DMS79 (cell line): ENCODE measurements around the gene PON2.
A peak's percentile ranks its signal among the peaks of the same experiment; 100 is the strongest.
"Not testable (repeated sequence)": the region's sequence is repeated elsewhere in the genome, so short reads cannot be mapped to it uniquely, and the experiment has no call there.

Experiments used
- DNase-seq: peaks from one replicate; lab custom pipeline; 2025; lab: John Stamatoyannopoulos, UW

PON2 gene

DNA sequence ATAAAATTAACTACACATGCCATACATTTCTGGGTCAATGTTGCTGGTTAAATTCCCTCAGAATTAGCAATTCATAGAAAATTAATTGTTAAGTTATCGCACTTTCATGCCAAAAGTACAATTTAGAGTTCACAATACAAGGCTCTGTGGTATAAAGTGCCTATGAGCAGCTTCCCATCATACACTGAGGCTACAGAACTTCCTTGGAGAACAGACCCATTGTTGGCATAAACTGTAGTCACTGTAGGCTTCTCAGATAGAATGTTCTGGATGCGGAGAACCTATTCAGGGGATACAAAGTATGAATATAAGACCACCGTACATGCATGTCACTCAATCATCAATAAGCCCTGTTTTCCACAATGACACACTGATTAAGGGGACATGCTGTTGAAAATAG is 29.6 kb downstream of the PON2 start:
- DNase-seq, result no peak

DNA sequence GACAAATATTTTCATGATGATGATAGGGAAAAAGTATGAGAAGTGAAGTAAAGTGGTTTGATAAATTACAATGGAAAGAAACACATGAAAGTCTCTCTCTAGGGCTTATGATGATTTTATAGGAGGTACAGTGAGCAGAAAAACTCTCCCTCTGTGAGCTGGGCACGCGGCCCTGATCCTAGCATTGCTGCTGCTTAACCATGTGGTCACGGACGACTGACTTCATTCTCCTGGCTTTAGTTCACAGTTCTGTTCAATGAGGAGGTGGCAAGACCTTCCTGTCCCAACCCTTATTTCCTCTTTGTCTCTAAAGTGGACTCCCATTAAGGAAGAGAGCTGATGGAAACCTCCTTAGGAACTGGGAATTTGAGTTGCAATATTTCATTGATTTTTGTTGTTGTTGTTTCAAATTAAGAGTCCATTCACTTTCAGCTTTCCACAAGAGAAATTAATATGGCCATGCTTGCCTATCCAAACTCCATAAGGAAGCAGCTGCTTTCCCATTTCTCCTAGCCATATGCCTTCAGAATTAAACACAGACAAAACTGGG is 30.4 kb downstream of the PON2 start:
- no peak for DNase-seq

DNA sequence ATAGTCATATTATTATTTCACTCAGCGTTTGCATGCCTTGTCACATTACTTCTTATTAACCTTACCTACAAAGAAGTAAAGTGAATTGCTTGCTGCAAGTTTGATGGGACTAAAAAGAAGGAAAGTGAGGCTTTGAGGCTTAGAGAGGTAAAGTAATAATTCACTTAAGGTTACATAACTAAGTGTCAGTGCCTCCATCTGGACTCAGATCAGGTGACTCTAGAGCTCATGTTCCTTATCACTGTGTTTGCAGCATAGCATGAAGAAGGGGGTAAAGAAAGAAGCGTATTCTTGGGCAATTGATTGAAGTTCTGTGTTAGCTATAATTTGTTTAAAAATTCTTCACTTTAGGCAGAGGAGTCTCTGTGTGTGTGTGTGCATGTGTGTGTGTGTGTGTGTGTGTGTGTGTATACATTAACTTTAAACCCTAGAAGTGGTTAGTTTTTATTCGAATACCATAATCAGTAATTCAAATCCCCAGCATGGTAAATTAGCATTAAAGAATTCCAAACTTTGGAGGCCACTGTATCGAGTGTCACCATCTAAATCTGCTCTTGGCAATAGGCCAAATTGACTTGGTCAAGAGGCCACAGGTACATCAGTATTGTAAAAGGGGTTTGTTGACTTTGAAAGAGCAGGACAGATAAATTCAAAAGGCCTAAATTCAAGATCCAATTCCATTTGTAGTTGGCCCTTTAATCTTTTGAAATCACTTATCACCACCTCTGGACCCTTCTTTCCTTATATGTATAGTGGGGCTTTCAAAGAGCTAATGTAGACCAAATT is 36.5 kb downstream of the PON2 start:
- DNase-seq, result no peak

DNA sequence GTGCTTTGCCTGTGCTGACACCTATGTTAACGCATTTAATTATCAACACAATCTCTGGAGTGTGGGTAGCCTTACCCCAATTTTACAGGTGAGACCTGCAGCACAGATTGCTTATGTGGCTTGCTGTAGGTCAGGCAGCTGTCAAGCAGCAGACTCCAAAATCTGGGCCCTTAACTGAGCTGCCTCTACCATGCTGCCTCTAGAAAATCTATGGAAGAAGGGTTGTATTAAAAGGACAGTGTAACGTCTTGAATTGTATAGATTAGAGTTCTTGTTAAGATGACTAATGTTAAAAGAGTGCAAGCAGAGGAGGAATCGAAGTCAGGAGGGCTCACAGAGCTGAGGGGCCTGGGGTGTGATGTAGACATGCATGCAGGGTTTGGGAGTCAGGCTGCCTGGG is 37.4 kb downstream of the PON2 start:
- DNase-seq, result no peak

DNA sequence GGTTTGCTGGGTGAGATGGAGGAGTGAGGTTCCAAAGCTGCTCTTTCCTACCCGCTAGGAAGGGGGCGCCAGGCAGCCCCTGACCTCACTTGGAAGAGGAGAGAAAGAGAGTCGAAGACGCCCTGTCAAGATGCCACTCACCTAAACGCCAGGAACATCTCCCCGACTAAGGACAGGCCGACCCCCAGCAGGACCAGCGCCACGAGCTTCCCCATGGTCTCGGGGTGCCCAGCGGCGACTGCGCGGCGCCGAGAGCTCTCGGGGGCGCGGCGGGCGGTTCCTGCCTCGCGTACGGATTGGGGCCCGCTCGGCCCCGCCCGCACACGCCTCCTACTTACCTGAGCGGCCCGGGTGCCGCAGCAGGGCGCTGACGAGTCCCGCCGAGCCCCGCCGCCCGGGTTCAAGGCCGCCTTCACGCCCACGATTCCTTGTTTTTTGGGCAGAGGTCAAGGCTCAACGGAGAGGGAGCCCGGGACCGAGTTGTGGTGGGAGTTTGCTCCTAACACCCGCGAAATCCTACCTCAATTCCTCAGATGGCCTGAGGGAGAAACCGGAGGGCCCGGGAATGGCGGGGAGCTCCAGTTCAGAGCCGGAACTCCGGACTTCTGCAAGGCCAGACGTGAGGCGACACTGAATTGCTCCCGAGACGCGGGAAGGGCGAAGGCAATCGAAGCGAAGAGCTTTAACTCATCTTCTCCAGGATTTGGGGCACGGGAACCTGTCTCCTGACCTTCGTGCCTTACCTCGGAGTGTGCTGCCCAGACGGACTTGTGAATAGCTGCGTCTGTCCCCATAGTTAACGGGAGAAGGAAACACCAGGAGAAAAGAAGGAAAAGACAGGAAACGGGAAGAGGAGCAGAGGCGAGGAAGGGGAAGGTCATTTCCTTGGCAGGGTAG is 38.4 kb downstream of the PON2 start, which contains the start of gene PON3:
PON3 (minus strand) TSS at position 240 of the 897 bp plus-strand sequence; CDS start at position 215, 25 bp downstream.
- DNase-seq, result no peak

DNA sequence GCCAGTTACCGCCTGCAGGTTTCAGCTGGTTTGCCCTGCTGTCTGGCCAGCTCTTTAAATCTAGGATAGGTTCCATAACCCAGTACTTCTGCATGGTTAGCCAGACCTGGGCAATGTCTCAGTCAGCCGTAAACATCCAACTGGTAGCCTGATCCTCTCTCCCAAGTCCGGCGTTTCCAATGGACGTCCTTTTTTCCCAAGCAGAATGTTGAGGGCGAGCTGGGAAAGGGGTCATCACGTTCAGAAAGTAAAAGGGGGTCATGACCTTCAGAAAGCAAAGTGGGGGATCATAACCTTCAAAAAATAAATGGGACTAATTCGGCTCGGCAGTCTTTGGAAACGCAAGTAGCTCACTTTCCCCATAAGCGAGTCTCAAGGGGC is 39.1 kb downstream of the PON2 start:
- no peak for DNase-seq

DNA sequence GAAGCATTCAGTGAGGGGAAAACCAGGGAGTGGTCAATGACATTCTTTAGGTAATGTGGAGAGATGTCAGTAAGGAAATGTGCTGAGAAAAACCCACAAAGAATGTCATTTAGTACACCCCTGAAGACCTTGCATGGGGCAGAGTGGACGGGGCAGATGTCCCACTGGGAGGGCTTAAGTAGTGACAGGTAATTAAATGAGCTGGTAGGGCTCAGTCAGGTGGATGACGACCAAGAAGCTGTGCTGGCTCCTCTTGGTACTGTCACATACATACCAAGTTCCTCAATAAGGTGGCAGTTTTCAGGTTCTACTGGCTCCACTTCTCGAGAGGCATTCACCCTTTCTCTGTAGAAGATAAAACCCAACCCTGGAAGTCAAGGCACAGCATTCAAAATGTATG is 40.5 kb downstream of the PON2 start:
- DNase-seq, result no peak

DNA sequence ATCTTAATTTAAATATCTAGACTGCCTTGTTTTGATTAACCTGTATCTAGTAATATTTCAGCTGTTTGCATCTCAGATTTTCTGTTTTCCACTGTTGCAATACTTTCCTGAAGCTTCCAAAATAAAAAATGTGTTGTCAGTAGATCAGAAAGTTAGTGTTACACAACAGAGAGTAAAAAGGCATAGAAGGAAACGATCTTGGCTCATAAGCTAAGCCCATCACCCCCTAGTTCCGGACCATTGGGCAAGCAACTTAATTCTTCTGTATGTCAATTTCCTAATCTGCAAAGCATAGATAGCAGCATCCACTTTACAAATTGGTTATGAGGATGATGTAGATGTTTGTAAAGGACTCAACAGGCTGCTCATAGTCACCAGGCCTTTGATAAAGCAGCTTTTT is 43.1 kb downstream of the PON2 start:
- DNase-seq, result no peak

DNA sequence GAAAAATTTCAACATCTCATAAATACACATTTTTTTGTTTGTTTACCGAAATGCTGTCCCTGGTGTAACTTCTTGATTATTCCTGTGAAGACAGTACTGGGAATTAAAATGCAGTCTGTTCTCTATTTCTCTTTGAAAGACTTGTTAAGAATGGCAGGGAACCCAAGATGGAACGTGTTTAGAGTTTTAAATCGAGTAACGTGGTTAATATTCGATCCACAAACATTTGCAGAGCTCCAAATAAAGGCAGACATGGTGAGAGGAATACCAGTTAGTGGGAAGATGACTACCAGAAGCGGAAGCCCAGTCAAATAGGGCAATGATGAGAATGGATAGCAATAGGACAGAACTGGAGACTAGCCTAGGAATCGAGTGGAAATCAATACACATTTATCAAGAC is 45.3 kb downstream of the PON2 start:
- DNase-seq, result no peak

DNA sequence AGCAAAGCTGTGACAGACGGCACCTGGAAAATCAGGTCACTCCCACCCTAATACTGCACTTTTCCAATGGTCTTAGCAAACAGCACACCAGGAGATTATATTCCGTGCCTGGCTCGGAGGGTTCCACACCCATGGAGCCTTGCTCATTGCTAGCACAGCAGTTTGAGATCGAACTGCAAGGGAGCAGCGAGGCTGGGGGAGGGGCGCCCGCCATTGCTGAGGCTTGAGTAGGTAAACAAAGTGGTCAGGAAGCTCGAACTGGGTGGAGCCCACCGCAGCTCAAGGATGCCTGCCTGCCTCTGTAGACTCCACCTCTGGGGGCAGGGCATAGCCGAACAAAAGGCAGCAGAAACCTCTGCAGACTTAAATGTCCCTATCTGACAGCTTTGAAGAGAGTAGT is 55.4 kb downstream of the PON2 start:
- DNase-seq, result not testable (repeated sequence)

DNA sequence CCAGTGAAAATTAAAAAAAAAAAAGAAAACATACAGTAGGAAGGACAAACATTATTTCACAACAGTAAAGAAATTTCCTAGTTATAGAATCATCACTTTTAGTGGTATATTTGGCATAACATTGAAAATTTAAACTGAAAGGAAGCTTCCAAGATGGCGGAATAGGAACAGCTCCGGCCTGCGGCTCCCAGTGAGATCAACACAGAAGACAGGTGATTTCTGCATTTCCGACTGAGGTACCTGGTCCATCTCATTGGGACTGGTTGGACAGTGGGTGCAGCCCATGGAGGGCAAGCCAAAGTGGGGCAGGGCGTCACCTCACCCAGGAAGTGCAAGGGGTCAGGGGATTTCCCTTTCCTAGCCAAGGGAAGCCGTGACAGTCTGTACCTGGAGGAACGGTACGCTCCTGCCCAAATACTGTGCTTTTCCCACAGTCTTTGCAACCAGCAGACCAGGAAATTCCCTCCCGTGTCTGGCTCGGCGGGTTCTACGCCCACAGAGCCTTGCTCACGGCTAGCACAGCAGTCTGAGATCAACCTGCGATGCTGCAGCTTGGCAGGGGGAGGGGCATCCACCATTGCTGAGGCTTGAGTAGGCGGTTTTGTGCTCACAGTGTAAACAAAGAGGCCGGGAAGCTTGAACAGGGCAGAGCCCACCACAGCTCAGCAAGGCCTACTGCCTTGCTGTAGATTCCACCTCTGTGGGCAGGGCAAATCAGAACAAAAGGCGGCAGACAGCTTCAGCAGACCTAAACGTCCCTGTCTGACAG is 58.0 kb downstream of the PON2 start:
- no peak for DNase-seq

DNA sequence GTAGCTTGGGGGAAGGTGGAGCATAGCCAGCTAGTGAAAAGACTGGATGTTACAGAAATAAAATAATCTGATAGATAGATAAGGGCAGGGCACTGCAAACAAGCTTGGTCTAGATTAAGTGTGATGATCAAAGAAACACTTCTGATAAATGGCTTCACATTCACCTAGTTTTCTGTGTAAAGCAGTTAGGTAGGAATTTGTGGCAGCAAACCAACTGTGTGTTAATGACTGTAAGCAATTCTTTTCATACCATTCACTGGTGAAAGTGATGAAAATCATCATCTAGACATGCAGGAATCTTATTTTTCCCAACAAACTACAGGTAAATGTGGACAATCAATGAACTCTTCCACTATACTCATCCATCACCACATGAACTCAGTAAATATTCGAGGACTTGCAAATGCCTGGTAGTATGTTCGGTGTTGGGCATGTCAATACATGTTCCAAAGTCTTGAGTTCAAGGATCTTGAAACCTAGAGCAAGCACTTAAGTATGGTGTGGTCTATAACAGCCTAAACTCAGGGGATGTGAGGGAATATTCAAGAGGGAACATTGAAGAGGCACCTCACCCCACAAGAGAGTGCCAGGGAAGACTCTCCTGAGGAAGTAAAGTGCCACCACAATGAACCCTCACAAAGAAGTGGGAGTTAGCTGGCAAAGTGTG is 59.1 kb downstream of the PON2 start:
- no peak for DNase-seq

DNA sequence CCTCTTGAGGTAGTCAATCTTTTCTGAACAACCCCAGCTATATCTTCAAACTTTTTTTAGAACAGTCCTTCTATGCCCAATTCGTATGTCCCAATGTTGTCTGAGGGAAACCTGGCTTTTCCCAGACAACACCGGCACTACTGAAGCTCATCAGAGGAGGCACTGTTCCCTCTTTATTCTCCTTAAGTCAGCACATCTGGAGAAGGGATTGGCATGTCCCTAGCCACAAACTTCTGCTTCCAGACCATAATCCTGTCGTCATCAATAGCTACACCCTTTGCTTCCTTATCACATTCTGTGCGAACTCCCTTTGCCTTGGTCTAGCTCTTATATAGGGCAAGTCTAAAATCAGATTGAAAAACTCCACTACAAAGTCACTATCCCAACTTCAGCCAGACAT is 61.5 kb downstream of the PON2 start:
- DNase-seq, result no peak

DNA sequence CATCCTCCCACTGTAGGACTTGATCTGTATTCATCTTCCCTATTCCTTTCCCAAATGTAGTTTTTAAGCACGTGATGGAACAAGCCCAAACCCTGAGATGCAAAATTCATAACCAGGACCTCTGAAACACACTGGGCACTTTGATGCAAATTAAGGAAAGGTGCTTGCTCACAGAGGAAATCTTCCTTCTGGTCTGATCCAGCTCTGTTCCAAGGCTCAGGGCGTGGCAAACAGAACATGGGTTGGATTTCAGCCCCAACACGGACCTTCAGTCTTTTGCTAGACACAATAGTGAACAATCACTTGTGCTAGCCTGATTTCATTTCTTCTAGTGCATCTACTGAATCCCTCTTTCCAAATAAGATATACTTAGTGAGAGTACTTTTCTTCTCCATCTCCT is 66.6 kb downstream of the PON2 start:
- DNase-seq, result no peak

DNA sequence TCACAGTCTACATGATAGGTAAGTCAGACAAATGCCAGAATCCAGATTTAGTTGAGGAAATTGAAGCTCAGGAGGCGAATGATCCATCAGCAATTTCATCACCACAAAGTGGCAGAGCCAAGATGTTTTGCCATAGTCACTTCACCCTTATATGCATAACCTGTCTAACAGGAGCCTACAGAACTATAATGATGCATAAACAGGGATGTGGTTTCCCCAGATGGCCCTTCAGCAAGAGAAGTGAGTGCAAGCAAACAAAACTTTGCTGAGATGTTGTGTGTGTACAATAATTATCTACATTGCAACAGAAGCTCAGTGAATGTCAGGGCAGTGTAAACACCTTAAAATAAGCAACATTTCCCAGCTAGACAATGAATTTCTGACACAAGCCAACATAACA is 67.2 kb downstream of the PON2 start:
- peak; percentile 28 for DNase-seq

DNA sequence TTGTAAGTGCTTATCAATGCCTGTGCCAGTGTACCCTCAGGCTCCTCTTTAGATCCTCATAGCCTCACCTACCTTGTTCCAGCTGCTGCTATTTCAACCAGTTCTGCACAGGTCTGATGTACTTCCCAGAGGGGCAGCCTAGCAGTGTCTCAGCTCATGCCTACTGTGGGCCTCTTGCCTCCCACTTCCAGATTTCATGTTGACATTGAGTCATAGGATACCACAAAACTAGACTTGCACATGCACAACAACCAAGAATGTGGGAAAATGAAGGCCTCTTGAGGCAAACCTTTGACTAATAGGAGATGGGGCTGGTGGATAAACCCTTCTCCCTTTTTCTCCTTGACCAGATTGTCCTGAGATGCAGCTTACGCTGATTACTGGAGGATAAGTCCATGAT is 69.7 kb downstream of the PON2 start:
- DNase-seq, result no peak

DNA sequence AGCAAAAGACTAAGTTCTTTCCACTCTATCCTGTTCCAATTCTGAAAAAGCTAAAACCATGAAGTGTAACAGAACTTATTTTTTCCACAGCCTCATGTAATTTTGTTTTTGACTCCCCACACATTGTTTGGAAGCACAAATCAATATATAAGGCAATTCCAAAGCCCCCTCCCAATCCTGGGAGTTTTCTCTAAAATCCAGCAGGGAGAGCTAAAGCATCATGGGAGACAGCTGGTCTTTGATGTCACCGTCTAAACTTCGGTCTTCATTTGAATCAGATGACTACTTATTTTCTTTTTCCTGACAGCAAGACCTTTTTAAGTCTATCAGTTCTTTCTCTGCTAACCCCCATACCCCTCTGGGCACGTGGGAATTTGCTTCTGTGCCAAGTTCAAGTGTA is 77.2 kb downstream of the PON2 start:
- no peak for DNase-seq
